ENCODE data around the gene IDH1. TPM values are rescaled to one million over a fixed set of nuclear protein-coding genes. Genes with fewer than 3 reads are reported as not detected.

IDH1 gene
- total RNA-seq, 4 donors from 2014 or later = 45.7 to 68.6 (median 57.7) TPM

- 57 to 64% methylated on average over 10 of the region's 10 CpGs for WGBS, 2 donors
Measured at GRCh38 chr2:208189810-208190503, 64.9 kb downstream of the IDH1 start, which contains the start of gene C2orf80. C2orf80 (minus strand) TSS chr2:208190030; CDS start chr2:208186986, 3,044 bp downstream.

GRCh38 chr2:208189069-208189809, 65.6 kb downstream of the IDH1 start:
- no peak for DNase-seq (ENCODE audit: low spot score in 2 of 2)
- H3K9me3 ChIP-seq = no peaks in the 10 kb centered on the region
- 66 to 71% methylated on average over 5 of the region's 5 CpGs for WGBS, 2 donors
- peaks cover 0 to 2% (median 0%) of the 10 kb centered on the region in 4 donors for H3K4me1 ChIP-seq
- no peaks in the 10 kb centered on the region for H3K27me3 ChIP-seq
- H3K36me3 ChIP-seq = no peaks in the 10 kb centered on the region
- no peak overlapping the region for H3K4me3 ChIP-seq
- H3K27ac ChIP-seq = no peak overlapping the region
- no peak for TF ChIP-seq EP300 (IDR thresholded peaks at IDR 0.05)
- no peak for TF ChIP-seq CTCF (IDR thresholded peaks at IDR 0.05)
- TF ChIP-seq POLR2A (IDR thresholded peaks at IDR 0.05) = no peak

More at GRCh38 chr2:208189810-208190503, 64.9 kb downstream of the IDH1 start, which contains the start of gene C2orf80:
- TF ChIP-seq POLR2A (IDR thresholded peaks at IDR 0.05) = no peak
- TF ChIP-seq CTCF (IDR thresholded peaks at IDR 0.05) = no peak
- no peak for TF ChIP-seq EP300 (IDR thresholded peaks at IDR 0.05)
- no peak within 1 kb of the TSS for H3K27ac ChIP-seq
- no peaks in the 10 kb centered on the region for H3K27me3 ChIP-seq
- H3K4me1 ChIP-seq = no peaks in the 10 kb centered on the region
- no peaks in the 10 kb centered on the region for H3K9me3 ChIP-seq
- H3K36me3 ChIP-seq = no peaks in the 10 kb centered on the region
- no peak within 1 kb of the TSS for H3K4me3 ChIP-seq
- DNase-seq (ENCODE audit: low spot score in 2 of 2) = no peak

GRCh38 chr2:208186893-208187292, 68.0 kb downstream of the IDH1 start:
- Histone ChIP-seq H3K36me3 (no peaks in the 10 kb centered on the region), H3K27ac (no peak overlapping the region), H3K27me3 (no peaks in the 10 kb centered on the region), H3K4me1 (peaks cover 0 to 13% (median 4%) of the 10 kb centered on the region in 4 donors), H3K4me3 (no peak overlapping the region), H3K9me3 (no peaks in the 10 kb centered on the region)
- no peak for DNase-seq (ENCODE audit: low spot score in 2 of 2)
- 83 to 89% methylated on average over 2 of the region's 2 CpGs for WGBS, 2 donors
- TF ChIP-seq POLR2A (IDR thresholded peaks at IDR 0.05) = no peak
- TF ChIP-seq CTCF (IDR thresholded peaks at IDR 0.05) = no peak
- no peak for TF ChIP-seq EP300 (IDR thresholded peaks at IDR 0.05)

- H3K9me3 ChIP-seq = no peaks in the 10 kb centered on the region
- H3K27me3 ChIP-seq = no peaks in the 10 kb centered on the region
- peaks cover 0 to 13% (median 4%) of the 10 kb centered on the region in 4 donors for H3K4me1 ChIP-seq
- 70 to 71% methylated on average over 5 of the region's 5 CpGs for WGBS, 2 donors
- no peak for TF ChIP-seq EP300 (IDR thresholded peaks at IDR 0.05)
- no peak for TF ChIP-seq CTCF (IDR thresholded peaks at IDR 0.05)
- TF ChIP-seq POLR2A (IDR thresholded peaks at IDR 0.05) = no peak
- H3K36me3 ChIP-seq = no peaks in the 10 kb centered on the region
- H3K27ac ChIP-seq = no peak overlapping the region
- no peak for DNase-seq (ENCODE audit: low spot score in 2 of 2)
- H3K4me3 ChIP-seq = no peak overlapping the region
Measured at GRCh38 chr2:208186465-208186864, 68.4 kb downstream of the IDH1 start.

Other genes with a start within 250 kb of the IDH1 start
- gene PLEKHM3, start 229.5 kb downstream of the IDH1 start, total RNA-seq = 10 to 100 TPM; 22.0 to 29.1 (median 25.0) TPM
- gene CRYGD, start 130.5 kb downstream of the IDH1 start, total RNA-seq = not detected
- not detected for gene CRYGC, start 125.2 kb downstream of the IDH1 start, total RNA-seq
- gene CRYGB, start 108.9 kb downstream of the IDH1 start, total RNA-seq = not detected
- gene CRYGA, start 91.5 kb downstream of the IDH1 start, total RNA-seq = not detected
- gene C2orf80, start 65.0 kb downstream of the IDH1 start, total RNA-seq = not detected
- 10 to 100 TPM; 35.3 to 48.0 (median 39.9) TPM for gene PIKFYVE, start 11.2 kb upstream of the IDH1 start, total RNA-seq
- not detected for gene PTH2R, start 151.7 kb upstream of the IDH1 start, total RNA-seq

Data from tibial nerve (tissue), 4 donors.